ENCODE measurements around the gene EARS2. TPM values are rescaled to one million over a fixed set of nuclear protein-coding genes. Genes with fewer than 3 reads are reported as not detected.

The EARS2 gene
- total RNA-seq, 1 experiment from 2014 or later = 32.4 TPM

- no peak overlapping the region for H3K27ac Mint-ChIP-seq (ENCODE audit: unreplicated experiment)
- Histone ChIP-seq H3K4me3 (ENCODE audit: low read depth, low read length) (no peak overlapping the region), H3K27me3 (replicated peaks; ENCODE audit: control insufficient read depth, insufficient read depth, low read length) (no peaks in the 10 kb centered on the region), H3K9me3 (no peaks in the 10 kb centered on the region), H3K4me1 (no peaks in the 10 kb centered on the region), H3K36me3 (ENCODE audit: control insufficient read depth, insufficient read depth, low read length) (peaks cover 1% of the 10 kb centered on the region; the same call in 1 of the 2 replicates)
- BruUV-seq (replicated peaks) = no TSS peak
- POLR2A ChIA-PET = interaction anchor here (0.7 kb wide), 1 partner anchor 147 kb away, joined by 4 read pairs; no protein-coding TSS in a partner anchor
- TF ChIP-seq CTCF (IDR thresholded peaks at IDR 0.05; ENCODE audit: insufficient read depth in 1 of 2, low read depth in 1 of 2, low read length in 1 of 2, severe bottlenecking in 1 of 2, unreplicated experiment in 1 of 2) = no peak
- no peaks in the 10 kb centered on the region for H3K4me1 Mint-ChIP-seq (ENCODE audit: low read depth, unreplicated experiment)
- no peaks in the 10 kb centered on the region for H3K27me3 Mint-ChIP-seq (ENCODE audit: insufficient read depth, unreplicated experiment)
- no peak for DNase-seq
- CTCF ChIA-PET = no interaction called here
- H3K4me3 Mint-ChIP-seq (ENCODE audit: unreplicated experiment) = no peak overlapping the region
- intact Hi-C loops (cut with micrococcal nuclease; ENCODE audit: unreplicated experiment) = no loop called here
- no peaks in the 10 kb centered on the region for H3K9me3 Mint-ChIP-seq (ENCODE audit: unreplicated experiment)
- peaks cover 52% of the 10 kb centered on the region for H3K36me3 Mint-ChIP-seq (ENCODE audit: insufficient read depth, unreplicated experiment)
Observed at GRCh38 chr16:23521965-23522364, 35.2 kb downstream of the EARS2 start.

GRCh38 chr16:23521037-23521743 is 36.0 kb downstream of the EARS2 start:
- no peaks in the 10 kb centered on the region for H3K9me3 Mint-ChIP-seq (ENCODE audit: unreplicated experiment)
- TF ChIP-seq CTCF (IDR thresholded peaks at IDR 0.05; ENCODE audit: insufficient read depth in 1 of 2, low read depth in 1 of 2, low read length in 1 of 2, severe bottlenecking in 1 of 2, unreplicated experiment in 1 of 2) = no peak
- H3K27ac Mint-ChIP-seq (ENCODE audit: unreplicated experiment) = no peak overlapping the region
- Histone ChIP-seq H3K4me1 (no peaks in the 10 kb centered on the region), H3K27me3 (replicated peaks; ENCODE audit: control insufficient read depth, insufficient read depth, low read length) (no peaks in the 10 kb centered on the region), H3K9me3 (no peaks in the 10 kb centered on the region), H3K36me3 (ENCODE audit: control insufficient read depth, insufficient read depth, low read length) (peaks cover 1% of the 10 kb centered on the region; the same call in 1 of the 2 replicates), H3K4me3 (ENCODE audit: low read depth, low read length) (no peak overlapping the region)
- no peak overlapping the region for H3K4me3 Mint-ChIP-seq (ENCODE audit: unreplicated experiment)
- peaks cover 52% of the 10 kb centered on the region for H3K36me3 Mint-ChIP-seq (ENCODE audit: insufficient read depth, unreplicated experiment)
- intact Hi-C loops (cut with micrococcal nuclease; ENCODE audit: unreplicated experiment) = no loop called here
- CTCF ChIA-PET = no interaction called here
- no TSS peak for BruUV-seq (replicated peaks)
- H3K4me1 Mint-ChIP-seq (ENCODE audit: low read depth, unreplicated experiment) = no peaks in the 10 kb centered on the region
- no peak for DNase-seq
- no peaks in the 10 kb centered on the region for H3K27me3 Mint-ChIP-seq (ENCODE audit: insufficient read depth, unreplicated experiment)
- POLR2A ChIA-PET = interaction anchor here (0.7 kb wide), 1 partner anchor 146 kb away, joined by 4 read pairs; no protein-coding TSS in a partner anchor

GRCh38 chr16:23520500-23520899 is 36.6 kb downstream of the EARS2 start:
- no peak for DNase-seq
- H3K9me3 ChIP-seq = no peaks in the 10 kb centered on the region
- H3K36me3 ChIP-seq (ENCODE audit: control insufficient read depth, insufficient read depth, low read length) = peaks cover 1% of the 10 kb centered on the region; the same call in 1 of the 2 replicates
- Mint-ChIP-seq H3K36me3 (ENCODE audit: insufficient read depth, unreplicated experiment) (peaks cover 50% of the 10 kb centered on the region), H3K4me3 (ENCODE audit: unreplicated experiment) (no peak overlapping the region), H3K4me1 (ENCODE audit: low read depth, unreplicated experiment) (no peaks in the 10 kb centered on the region), H3K27me3 (ENCODE audit: insufficient read depth, unreplicated experiment) (no peaks in the 10 kb centered on the region), H3K27ac (ENCODE audit: unreplicated experiment) (no peak overlapping the region), H3K9me3 (ENCODE audit: unreplicated experiment) (no peaks in the 10 kb centered on the region)
- no peaks in the 10 kb centered on the region for H3K4me1 ChIP-seq
- ChIA-PET POLR2A (no interaction called here), CTCF (no interaction called here)
- intact Hi-C loops (cut with micrococcal nuclease; ENCODE audit: unreplicated experiment) = no loop called here
- no TSS peak for BruUV-seq (replicated peaks)
- no peak overlapping the region for H3K4me3 ChIP-seq (ENCODE audit: low read depth, low read length)
- TF ChIP-seq CTCF (IDR thresholded peaks at IDR 0.05; ENCODE audit: insufficient read depth in 1 of 2, low read depth in 1 of 2, low read length in 1 of 2, severe bottlenecking in 1 of 2, unreplicated experiment in 1 of 2) = no peak
- no peaks in the 10 kb centered on the region for H3K27me3 ChIP-seq (replicated peaks; ENCODE audit: control insufficient read depth, insufficient read depth, low read length)

Data from Caco-2 (cell line).